SW 1271 (cell line): ENCODE results near the gene ZCCHC13.
"Not testable (repeated sequence)": the region's sequence is repeated elsewhere in the genome, so short reads cannot be mapped to it uniquely, and the experiment has no call there.

Experiments
- DNase-seq, 2 experiments: peaks; one replicate each; lab custom pipeline; 2025; lab: John Stamatoyannopoulos, UW

ZCCHC13 gene

DNA sequence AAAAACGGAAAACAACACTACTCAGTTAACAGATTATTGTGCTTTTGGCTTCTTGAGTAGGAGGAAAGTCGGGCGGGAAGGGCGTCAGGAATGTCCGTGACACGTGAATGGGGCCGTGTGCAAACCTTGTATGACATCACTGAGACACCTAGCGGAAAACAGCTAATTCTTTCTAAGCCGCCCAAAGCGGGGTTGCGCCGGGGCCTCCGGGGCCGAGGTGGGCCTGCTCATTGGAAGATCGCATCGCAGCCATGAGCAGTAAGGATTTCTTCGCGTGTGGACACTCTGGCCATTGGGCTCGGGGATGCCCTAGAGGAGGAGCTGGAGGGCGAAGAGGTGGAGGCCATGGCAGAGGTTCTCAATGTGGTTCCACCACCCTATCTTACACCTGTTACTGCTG is at the start of gene ZCCHC13:
TSS of gene ZCCHC13 (plus strand) at position 165 of the 400 bp plus-strand sequence. CDS start at position 252, 87 bp downstream.
- no peak for DNase-seq

DNA sequence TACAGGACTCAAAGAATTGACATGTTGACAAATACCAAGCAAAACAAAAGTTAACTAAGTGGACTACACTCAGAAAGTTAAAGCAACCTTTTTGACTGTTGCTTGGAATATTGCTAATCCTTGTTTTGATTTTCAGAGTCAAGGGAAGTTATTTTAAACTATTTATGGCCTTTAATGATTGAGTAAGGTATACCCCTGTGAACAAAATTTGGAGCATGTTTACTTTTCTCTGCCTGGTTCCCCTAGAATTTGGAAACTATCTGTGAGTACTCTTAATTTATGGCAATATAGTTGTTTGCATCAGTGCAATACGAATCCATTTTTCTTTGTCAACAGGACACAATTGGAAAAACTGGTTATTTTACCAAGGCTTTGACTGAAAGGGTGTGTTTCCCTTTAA is 45.9 kb upstream of the ZCCHC13 start:
- DNase-seq: not testable (repeated sequence)

- no peak for DNase-seq
Observed at GRCh38 chrX:74259885-74260491, 44.0 kb upstream of the ZCCHC13 start.

DNA sequence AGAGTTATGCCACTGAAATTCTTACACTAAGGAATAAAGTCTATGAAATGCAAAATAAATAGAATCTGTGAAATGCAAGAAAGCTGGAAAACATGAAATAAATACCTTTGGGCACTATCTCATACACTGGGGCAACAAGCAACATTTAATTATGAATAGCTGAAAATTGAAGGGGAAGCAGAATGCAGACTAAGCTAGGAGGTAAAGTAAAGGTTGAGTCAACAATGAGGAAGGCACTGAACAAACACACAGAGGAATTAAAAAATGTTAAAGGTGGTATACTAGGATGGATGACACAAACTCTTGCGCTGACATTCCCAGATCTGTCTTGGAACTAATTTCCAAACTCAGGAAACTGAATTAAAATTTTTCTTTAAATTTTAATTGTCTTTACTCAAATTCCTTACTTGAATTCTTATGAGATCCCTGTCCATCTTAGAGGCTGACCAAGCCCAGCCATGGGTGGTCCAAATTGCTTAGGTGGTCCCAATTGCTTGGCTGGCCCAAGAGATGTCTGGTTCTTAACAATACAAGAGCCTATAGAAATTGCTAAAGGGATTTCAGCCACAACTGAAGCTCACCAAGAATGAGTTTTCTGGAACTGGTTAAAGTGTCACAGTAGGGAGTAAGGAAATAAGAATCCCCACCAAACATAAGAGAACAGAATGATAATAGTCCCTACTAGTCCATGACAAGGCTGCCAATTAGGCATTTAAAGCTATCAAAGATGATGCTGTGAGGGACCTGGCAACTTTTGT is 41.3 kb upstream of the ZCCHC13 start:
- DNase-seq: no peak

GRCh38 chrX:74270393-74270792 is 33.6 kb upstream of the ZCCHC13 start:
- DNase-seq: no peak

DNA sequence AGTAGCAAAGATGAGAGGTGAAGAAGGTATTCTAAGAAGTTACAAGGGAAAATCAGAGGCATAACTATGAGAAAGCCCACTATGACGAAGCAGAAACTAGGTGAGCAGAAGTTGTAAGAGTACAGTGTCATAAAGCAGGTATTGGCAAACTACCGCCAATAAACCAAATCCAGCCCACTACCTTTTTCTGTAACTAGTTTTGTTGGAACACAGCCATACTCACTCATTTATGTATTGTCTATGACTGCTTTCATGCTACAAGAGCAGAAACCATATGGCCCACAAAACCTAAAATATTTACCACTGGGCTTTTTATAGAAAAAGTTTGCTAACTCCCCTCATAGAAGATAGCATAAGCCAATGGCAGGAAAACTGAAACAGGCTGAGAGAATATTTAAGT is 31.8 kb upstream of the ZCCHC13 start:
- DNase-seq: no peak

GRCh38 chrX:74274516-74274915 is 29.5 kb upstream of the ZCCHC13 start:
- no peak for DNase-seq

DNA sequence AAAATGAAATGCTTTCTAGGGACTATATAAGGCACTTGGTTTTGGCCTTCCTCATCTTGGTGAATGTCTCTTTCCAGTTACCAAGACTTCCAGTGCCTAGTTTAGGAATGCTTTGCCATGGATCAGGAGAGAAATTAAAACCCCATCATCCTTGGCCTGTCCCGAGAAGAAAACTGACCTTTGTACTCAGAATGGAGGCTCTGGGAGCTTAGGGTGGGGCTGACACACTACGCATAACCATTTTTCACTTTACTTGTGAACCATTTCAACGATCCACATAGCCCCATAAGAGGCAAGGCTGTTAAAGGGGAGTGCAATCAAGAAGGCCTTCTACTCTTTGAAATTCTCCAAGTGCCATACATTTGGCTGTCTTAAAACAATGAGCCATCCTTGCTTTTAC is 26.7 kb upstream of the ZCCHC13 start:
- DNase-seq: no peak

GRCh38 chrX:74277846-74278245 is 26.1 kb upstream of the ZCCHC13 start:
- DNase-seq: no peak

DNA sequence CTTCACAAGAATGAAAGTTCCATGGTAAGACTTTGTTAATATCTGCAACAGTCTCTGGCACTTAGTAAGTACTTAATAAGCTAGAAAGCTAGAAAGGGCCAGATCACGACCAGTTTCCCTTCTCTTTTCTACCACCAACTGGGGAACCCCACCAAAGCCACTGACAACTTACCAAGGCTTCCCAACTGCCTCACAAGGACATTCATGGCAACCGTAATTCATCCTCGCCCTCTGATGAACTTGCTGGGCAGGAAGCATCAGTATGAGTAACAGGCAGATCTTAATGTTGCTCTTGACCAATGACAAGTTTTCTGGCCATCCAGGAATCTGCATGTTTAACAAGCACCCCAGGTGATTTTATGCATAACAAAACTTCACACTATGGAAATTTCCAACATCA is 23.2 kb upstream of the ZCCHC13 start:
- DNase-seq: no peak

GRCh38 chrX:74284391-74284952 is 19.5 kb upstream of the ZCCHC13 start:
- no peak for DNase-seq

GRCh38 chrX:74286950-74287740 is 16.8 kb upstream of the ZCCHC13 start:
- no peak for DNase-seq

DNA sequence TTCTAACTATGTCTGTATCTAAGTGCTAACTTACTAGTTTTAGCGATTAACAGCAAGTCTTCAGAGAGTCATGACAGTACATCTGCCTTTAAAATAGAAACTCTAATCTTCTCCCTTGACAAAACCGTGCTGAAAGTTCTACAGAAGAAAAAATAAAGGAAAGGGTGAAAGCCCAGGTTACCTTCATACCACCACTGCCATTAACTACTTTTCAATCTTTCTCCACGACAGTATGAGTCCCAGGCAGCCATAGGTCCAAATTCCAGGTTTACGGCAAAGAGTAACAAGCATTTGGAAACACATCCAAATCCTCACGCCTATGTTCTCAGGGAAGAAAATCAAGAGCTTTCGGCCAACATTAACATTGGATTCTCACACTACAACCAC is 12.4 kb upstream of the ZCCHC13 start:
- DNase-seq: no peak

- peak; percentile 65 to 76 for DNase-seq
Observed at GRCh38 chrX:74291964-74292807, 11.8 kb upstream of the ZCCHC13 start.

GRCh38 chrX:74292808-74293123 is 11.2 kb upstream of the ZCCHC13 start:
- DNase-seq: no peak

DNA sequence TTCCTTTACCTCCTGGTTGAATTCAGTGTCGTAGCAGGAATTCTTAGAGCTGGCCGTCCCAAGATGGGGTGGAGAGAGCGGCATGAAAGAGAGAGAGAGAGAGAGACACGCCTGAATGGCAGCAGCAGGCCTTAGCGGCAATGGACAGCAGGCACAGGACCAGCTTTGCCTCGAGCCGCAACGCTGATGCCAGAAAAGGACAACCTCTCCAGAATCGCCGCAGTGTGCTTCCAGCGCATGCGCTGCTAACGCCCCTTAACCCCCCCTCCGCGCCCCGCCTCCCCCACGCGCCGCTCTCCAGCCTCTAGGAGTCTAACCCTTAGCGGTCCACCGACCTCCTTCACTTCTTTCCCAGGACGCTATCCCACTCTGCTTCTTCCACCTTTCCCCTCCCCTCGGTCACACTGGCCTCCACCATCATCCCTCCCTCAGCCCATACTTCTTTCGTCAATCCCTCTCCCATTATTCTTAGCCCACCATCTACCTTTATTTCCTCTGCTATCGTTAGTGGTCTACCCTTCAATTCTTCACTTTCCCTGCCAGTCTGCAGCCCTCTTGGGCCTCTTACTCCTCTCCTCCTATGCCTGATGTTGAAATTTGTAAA is 10.5 kb upstream of the ZCCHC13 start:
- peak; percentile 9 to 56 for DNase-seq

DNA sequence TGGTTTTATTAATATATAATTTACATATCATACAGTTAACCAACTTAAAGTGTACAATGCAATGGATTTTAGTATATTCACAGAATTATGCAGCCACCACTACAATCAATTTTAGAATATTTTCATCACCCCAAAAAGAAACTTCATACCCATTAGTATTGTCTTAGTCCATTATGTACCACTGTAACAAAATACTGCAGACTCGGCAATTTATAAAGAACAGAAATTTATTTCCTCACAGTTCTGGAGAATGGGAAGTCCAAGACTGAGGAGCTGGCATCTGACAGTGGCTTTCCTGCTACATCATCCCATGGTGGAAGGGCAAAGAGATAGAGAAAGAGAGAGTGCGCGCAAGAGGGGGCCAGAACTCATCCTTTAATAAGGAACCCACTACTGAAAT is 8.9 kb upstream of the ZCCHC13 start:
- no peak for DNase-seq

DNA sequence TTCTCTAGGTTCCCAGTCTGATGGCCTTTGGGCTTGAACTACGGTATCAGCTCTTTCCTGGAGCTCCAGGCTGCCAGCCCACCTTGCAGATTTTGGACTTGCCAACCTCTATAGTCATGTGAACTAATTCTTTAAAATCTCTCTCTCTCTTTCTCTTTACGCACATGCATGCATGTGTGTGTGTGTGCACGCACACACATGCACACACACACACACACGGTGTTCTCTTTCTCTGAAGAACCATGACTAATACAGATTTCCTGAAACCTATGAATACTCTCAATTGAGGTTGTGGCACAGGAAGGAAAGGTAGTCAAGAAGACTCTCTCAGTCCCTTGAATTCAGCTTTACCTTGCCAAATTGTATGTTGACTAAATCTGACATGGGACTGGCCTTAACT is 6.2 kb upstream of the ZCCHC13 start:
- DNase-seq: no peak

GRCh38 chrX:74300869-74301268 is 3.1 kb upstream of the ZCCHC13 start:
- DNase-seq: no peak

GRCh38 chrX:74318672-74319071 is 14.7 kb downstream of the ZCCHC13 start:
- DNase-seq: no peak

GRCh38 chrX:74319321-74319720 is 15.3 kb downstream of the ZCCHC13 start:
- not testable (repeated sequence) for DNase-seq
